Measurements from ENCODE around the gene SLC31A1.
A peak's percentile ranks its signal among the peaks of the same experiment; 100 is the strongest.

Gene SLC31A1

GRCh38 chr9:113221003-113221799, at the start of gene SLC31A1, which contains the start of gene FKBP15:
SLC31A1 (plus strand) TSS chr9:113221544; CDS start chr9:113256149, 34,605 bp downstream.
FKBP15 (minus strand) TSS chr9:113221277; CDS start chr9:113221243, 34 bp downstream.
- peak; percentile 96 for DNase-seq (ENCODE audit: low read depth)

GRCh38 chr9:113173341-113173740, 48.0 kb upstream of the SLC31A1 start:
- DNase-seq (ENCODE audit: low read depth) = no peak
- H3K4me3 ChIP-seq (ENCODE audit: low read depth, low read length) = no peak overlapping the region

More at GRCh38 chr9:113221003-113221799, at the start of gene SLC31A1, which contains the start of gene FKBP15:
- peak within 1 kb of the TSS; percentile 68 for H3K4me3 ChIP-seq (ENCODE audit: low read depth, low read length)

- no peak for DNase-seq (ENCODE audit: low read depth)
- H3K4me3 ChIP-seq (ENCODE audit: low read depth, low read length) = no peak overlapping the region
Measured at GRCh38 chr9:113176803-113177202, 44.5 kb upstream of the SLC31A1 start.

- no peak overlapping the region for H3K4me3 ChIP-seq (ENCODE audit: low read depth, low read length)
- no peak for DNase-seq (ENCODE audit: low read depth)
Measured at GRCh38 chr9:113177251-113177650, 44.1 kb upstream of the SLC31A1 start.

GRCh38 chr9:113178087-113178486, 43.3 kb upstream of the SLC31A1 start:
- DNase-seq (ENCODE audit: low read depth) = no peak
- no peak overlapping the region for H3K4me3 ChIP-seq (ENCODE audit: low read depth, low read length)

GRCh38 chr9:113179839-113180238, 41.5 kb upstream of the SLC31A1 start:
- H3K4me3 ChIP-seq (ENCODE audit: low read depth, low read length) = no peak overlapping the region
- no peak for DNase-seq (ENCODE audit: low read depth)

- no peak overlapping the region for H3K4me3 ChIP-seq (ENCODE audit: low read depth, low read length)
- no peak for DNase-seq (ENCODE audit: low read depth)
Measured at GRCh38 chr9:113181165-113181564, 40.2 kb upstream of the SLC31A1 start.

- no peak for DNase-seq (ENCODE audit: low read depth)
- no peak overlapping the region for H3K4me3 ChIP-seq (ENCODE audit: low read depth, low read length)
Measured at GRCh38 chr9:113183956-113184488, 37.3 kb upstream of the SLC31A1 start.

- H3K4me3 ChIP-seq (ENCODE audit: low read depth, low read length) = no peak overlapping the region
- DNase-seq (ENCODE audit: low read depth) = no peak
Measured at GRCh38 chr9:113184539-113184938, 36.8 kb upstream of the SLC31A1 start.

- DNase-seq (ENCODE audit: low read depth) = no peak
- H3K4me3 ChIP-seq (ENCODE audit: low read depth, low read length) = no peak overlapping the region
Measured at GRCh38 chr9:113185271-113185670, 36.1 kb upstream of the SLC31A1 start.

- no peak overlapping the region for H3K4me3 ChIP-seq (ENCODE audit: low read depth, low read length)
- DNase-seq (ENCODE audit: low read depth) = no peak
Measured at GRCh38 chr9:113186137-113186755, 35.1 kb upstream of the SLC31A1 start.

GRCh38 chr9:113187929-113188595, 33.3 kb upstream of the SLC31A1 start:
- peak; percentile 64 for DNase-seq (ENCODE audit: low read depth)

GRCh38 chr9:113192455-113192854, 28.9 kb upstream of the SLC31A1 start:
- no peak for DNase-seq (ENCODE audit: low read depth)
- H3K4me3 ChIP-seq (ENCODE audit: low read depth, low read length) = no peak overlapping the region

More at GRCh38 chr9:113187929-113188595, 33.3 kb upstream of the SLC31A1 start:
- H3K4me3 ChIP-seq (ENCODE audit: low read depth, low read length) = no peak overlapping the region

GRCh38 chr9:113199683-113200329, 21.5 kb upstream of the SLC31A1 start:
- no peak overlapping the region for H3K4me3 ChIP-seq (ENCODE audit: low read depth, low read length)
- no peak for DNase-seq (ENCODE audit: low read depth)

- no peak overlapping the region for H3K4me3 ChIP-seq (ENCODE audit: low read depth, low read length)
- DNase-seq (ENCODE audit: low read depth) = no peak
Measured at GRCh38 chr9:113205432-113205831, 15.9 kb upstream of the SLC31A1 start.

- no peak overlapping the region for H3K4me3 ChIP-seq (ENCODE audit: low read depth, low read length)
- no peak for DNase-seq (ENCODE audit: low read depth)
Measured at GRCh38 chr9:113205861-113206260, 15.5 kb upstream of the SLC31A1 start.

- no peak for DNase-seq (ENCODE audit: low read depth)
- no peak overlapping the region for H3K4me3 ChIP-seq (ENCODE audit: low read depth, low read length)
Measured at GRCh38 chr9:113210815-113211214, 10.5 kb upstream of the SLC31A1 start.

- DNase-seq (ENCODE audit: low read depth) = no peak
- H3K4me3 ChIP-seq (ENCODE audit: low read depth, low read length) = no peak overlapping the region
Measured at GRCh38 chr9:113215132-113215531, 6.2 kb upstream of the SLC31A1 start.

GRCh38 chr9:113216406-113216805, 4.9 kb upstream of the SLC31A1 start:
- DNase-seq (ENCODE audit: low read depth) = no peak

More at GRCh38 chr9:113216406-113216805, 4.9 kb upstream of the SLC31A1 start:
- H3K4me3 ChIP-seq (ENCODE audit: low read depth, low read length) = no peak overlapping the region
